Measurements from ENCODE around the gene GPD1.

The GPD1 gene

GRCh38 chr12:50062728-50063460 is 40.9 kb upstream of the GPD1 start:
- no peak overlapping the region for H3K4me3 ChIP-seq (ENCODE audit: low read depth, low read length)
- peaks cover 42% of the 10 kb centered on the region for H3K27me3 ChIP-seq (ENCODE audit: control insufficient read depth, insufficient read depth, low read length)
- H3K9me3 ChIP-seq (ENCODE audit: control insufficient read depth, insufficient read depth, low read length): no peaks in the 10 kb centered on the region
- H3K4me1 ChIP-seq (ENCODE audit: control insufficient read depth, insufficient read depth, low read length): peaks cover 3% of the 10 kb centered on the region
- no peaks in the 10 kb centered on the region for H3K36me3 ChIP-seq (ENCODE audit: control insufficient read depth, insufficient read depth, low read length)
- no peak overlapping the region for H3K9ac ChIP-seq (ENCODE audit: low read depth, low read length)

GRCh38 chr12:50065726-50066310 is 38.0 kb upstream of the GPD1 start:
- Histone ChIP-seq H3K4me3 (ENCODE audit: low read depth, low read length) (no peak overlapping the region), H3K4me1 (ENCODE audit: control insufficient read depth, insufficient read depth, low read length) (peaks cover 3% of the 10 kb centered on the region), H3K9ac (ENCODE audit: low read depth, low read length) (no peak overlapping the region), H3K9me3 (ENCODE audit: control insufficient read depth, insufficient read depth, low read length) (no peaks in the 10 kb centered on the region), H3K36me3 (ENCODE audit: control insufficient read depth, insufficient read depth, low read length) (no peaks in the 10 kb centered on the region), H3K27me3 (ENCODE audit: control insufficient read depth, insufficient read depth, low read length) (peaks cover 13% of the 10 kb centered on the region)

GRCh38 chr12:50066402-50066801 is 37.4 kb upstream of the GPD1 start:
- peaks cover 3% of the 10 kb centered on the region for H3K4me1 ChIP-seq (ENCODE audit: control insufficient read depth, insufficient read depth, low read length)
- no peaks in the 10 kb centered on the region for H3K36me3 ChIP-seq (ENCODE audit: control insufficient read depth, insufficient read depth, low read length)
- H3K9ac ChIP-seq (ENCODE audit: low read depth, low read length): no peak overlapping the region
- H3K9me3 ChIP-seq (ENCODE audit: control insufficient read depth, insufficient read depth, low read length): no peaks in the 10 kb centered on the region
- no peak overlapping the region for H3K4me3 ChIP-seq (ENCODE audit: low read depth, low read length)
- peaks cover 8% of the 10 kb centered on the region for H3K27me3 ChIP-seq (ENCODE audit: control insufficient read depth, insufficient read depth, low read length)

GRCh38 chr12:50069069-50069468 is 34.7 kb upstream of the GPD1 start:
- no peak overlapping the region for H3K9ac ChIP-seq (ENCODE audit: low read depth, low read length)
- H3K4me1 ChIP-seq (ENCODE audit: control insufficient read depth, insufficient read depth, low read length): peaks cover 6% of the 10 kb centered on the region
- no peaks in the 10 kb centered on the region for H3K9me3 ChIP-seq (ENCODE audit: control insufficient read depth, insufficient read depth, low read length)
- no peak overlapping the region for H3K4me3 ChIP-seq (ENCODE audit: low read depth, low read length)
- no peaks in the 10 kb centered on the region for H3K36me3 ChIP-seq (ENCODE audit: control insufficient read depth, insufficient read depth, low read length)
- no peaks in the 10 kb centered on the region for H3K27me3 ChIP-seq (ENCODE audit: control insufficient read depth, insufficient read depth, low read length)

- Histone ChIP-seq H3K27me3 (ENCODE audit: control insufficient read depth, insufficient read depth, low read length) (no peaks in the 10 kb centered on the region), H3K4me3 (ENCODE audit: low read depth, low read length) (no peak overlapping the region), H3K4me1 (ENCODE audit: control insufficient read depth, insufficient read depth, low read length) (peaks cover 6% of the 10 kb centered on the region), H3K9ac (ENCODE audit: low read depth, low read length) (no peak overlapping the region), H3K36me3 (ENCODE audit: control insufficient read depth, insufficient read depth, low read length) (no peaks in the 10 kb centered on the region), H3K9me3 (ENCODE audit: control insufficient read depth, insufficient read depth, low read length) (no peaks in the 10 kb centered on the region)
Measured at GRCh38 chr12:50069539-50069938, 34.3 kb upstream of the GPD1 start.

- H3K36me3 ChIP-seq (ENCODE audit: control insufficient read depth, insufficient read depth, low read length): no peaks in the 10 kb centered on the region
- H3K4me3 ChIP-seq (ENCODE audit: low read depth, low read length): no peak overlapping the region
- no peaks in the 10 kb centered on the region for H3K9me3 ChIP-seq (ENCODE audit: control insufficient read depth, insufficient read depth, low read length)
- no peaks in the 10 kb centered on the region for H3K27me3 ChIP-seq (ENCODE audit: control insufficient read depth, insufficient read depth, low read length)
- H3K9ac ChIP-seq (ENCODE audit: low read depth, low read length): no peak overlapping the region
- H3K4me1 ChIP-seq (ENCODE audit: control insufficient read depth, insufficient read depth, low read length): peaks cover 6% of the 10 kb centered on the region
Measured at GRCh38 chr12:50070314-50071060, 33.3 kb upstream of the GPD1 start.

GRCh38 chr12:50072198-50072907 is 31.5 kb upstream of the GPD1 start:
- Histone ChIP-seq H3K4me1 (ENCODE audit: control insufficient read depth, insufficient read depth, low read length) (peaks cover 3% of the 10 kb centered on the region), H3K36me3 (ENCODE audit: control insufficient read depth, insufficient read depth, low read length) (no peaks in the 10 kb centered on the region), H3K27me3 (ENCODE audit: control insufficient read depth, insufficient read depth, low read length) (no peaks in the 10 kb centered on the region), H3K9me3 (ENCODE audit: control insufficient read depth, insufficient read depth, low read length) (no peaks in the 10 kb centered on the region), H3K9ac (ENCODE audit: low read depth, low read length) (peak overlapping the region; percentile 16), H3K4me3 (ENCODE audit: low read depth, low read length) (no peak overlapping the region)

GRCh38 chr12:50073206-50073605 is 30.6 kb upstream of the GPD1 start:
- H3K27me3 ChIP-seq (ENCODE audit: control insufficient read depth, insufficient read depth, low read length): no peaks in the 10 kb centered on the region
- no peak overlapping the region for H3K9ac ChIP-seq (ENCODE audit: low read depth, low read length)
- H3K9me3 ChIP-seq (ENCODE audit: control insufficient read depth, insufficient read depth, low read length): no peaks in the 10 kb centered on the region
- no peak overlapping the region for H3K4me3 ChIP-seq (ENCODE audit: low read depth, low read length)
- no peaks in the 10 kb centered on the region for H3K36me3 ChIP-seq (ENCODE audit: control insufficient read depth, insufficient read depth, low read length)
- H3K4me1 ChIP-seq (ENCODE audit: control insufficient read depth, insufficient read depth, low read length): peaks cover 3% of the 10 kb centered on the region

GRCh38 chr12:50073712-50074111 is 30.1 kb upstream of the GPD1 start:
- no peaks in the 10 kb centered on the region for H3K9me3 ChIP-seq (ENCODE audit: control insufficient read depth, insufficient read depth, low read length)
- no peaks in the 10 kb centered on the region for H3K27me3 ChIP-seq (ENCODE audit: control insufficient read depth, insufficient read depth, low read length)
- peaks cover 3% of the 10 kb centered on the region for H3K4me1 ChIP-seq (ENCODE audit: control insufficient read depth, insufficient read depth, low read length)
- no peak overlapping the region for H3K4me3 ChIP-seq (ENCODE audit: low read depth, low read length)
- no peaks in the 10 kb centered on the region for H3K36me3 ChIP-seq (ENCODE audit: control insufficient read depth, insufficient read depth, low read length)
- no peak overlapping the region for H3K9ac ChIP-seq (ENCODE audit: low read depth, low read length)

- H3K9me3 ChIP-seq (ENCODE audit: control insufficient read depth, insufficient read depth, low read length): no peaks in the 10 kb centered on the region
- H3K27me3 ChIP-seq (ENCODE audit: control insufficient read depth, insufficient read depth, low read length): peaks cover 2% of the 10 kb centered on the region
- H3K36me3 ChIP-seq (ENCODE audit: control insufficient read depth, insufficient read depth, low read length): no peaks in the 10 kb centered on the region
- H3K9ac ChIP-seq (ENCODE audit: low read depth, low read length): peak overlapping the region; percentile 24
- peaks cover 3% of the 10 kb centered on the region for H3K4me1 ChIP-seq (ENCODE audit: control insufficient read depth, insufficient read depth, low read length)
- H3K4me3 ChIP-seq (ENCODE audit: low read depth, low read length): no peak overlapping the region
Measured at GRCh38 chr12:50074936-50075807, 28.6 kb upstream of the GPD1 start.

GRCh38 chr12:50075808-50076170 is 28.0 kb upstream of the GPD1 start:
- no peaks in the 10 kb centered on the region for H3K9me3 ChIP-seq (ENCODE audit: control insufficient read depth, insufficient read depth, low read length)
- H3K4me1 ChIP-seq (ENCODE audit: control insufficient read depth, insufficient read depth, low read length): peaks cover 7% of the 10 kb centered on the region
- H3K36me3 ChIP-seq (ENCODE audit: control insufficient read depth, insufficient read depth, low read length): no peaks in the 10 kb centered on the region
- no peak overlapping the region for H3K4me3 ChIP-seq (ENCODE audit: low read depth, low read length)
- H3K9ac ChIP-seq (ENCODE audit: low read depth, low read length): no peak overlapping the region
- peaks cover 8% of the 10 kb centered on the region for H3K27me3 ChIP-seq (ENCODE audit: control insufficient read depth, insufficient read depth, low read length)

Data from iPS-15b (cell line).